ENCODE results near the gene SPOCD1.
A peak's percentile ranks its signal among the peaks of the same experiment; 100 is the strongest.

Gene SPOCD1

GRCh38 chr1:31753707-31754349 lies 62.0 kb downstream of the SPOCD1 start:
- no peak overlapping the region for H3K4me3 ChIP-seq (ENCODE audit: low read depth, low read length)
- DNase-seq (ENCODE audit: low read depth) = no peak
- TF ChIP-seq, protein P1, sequence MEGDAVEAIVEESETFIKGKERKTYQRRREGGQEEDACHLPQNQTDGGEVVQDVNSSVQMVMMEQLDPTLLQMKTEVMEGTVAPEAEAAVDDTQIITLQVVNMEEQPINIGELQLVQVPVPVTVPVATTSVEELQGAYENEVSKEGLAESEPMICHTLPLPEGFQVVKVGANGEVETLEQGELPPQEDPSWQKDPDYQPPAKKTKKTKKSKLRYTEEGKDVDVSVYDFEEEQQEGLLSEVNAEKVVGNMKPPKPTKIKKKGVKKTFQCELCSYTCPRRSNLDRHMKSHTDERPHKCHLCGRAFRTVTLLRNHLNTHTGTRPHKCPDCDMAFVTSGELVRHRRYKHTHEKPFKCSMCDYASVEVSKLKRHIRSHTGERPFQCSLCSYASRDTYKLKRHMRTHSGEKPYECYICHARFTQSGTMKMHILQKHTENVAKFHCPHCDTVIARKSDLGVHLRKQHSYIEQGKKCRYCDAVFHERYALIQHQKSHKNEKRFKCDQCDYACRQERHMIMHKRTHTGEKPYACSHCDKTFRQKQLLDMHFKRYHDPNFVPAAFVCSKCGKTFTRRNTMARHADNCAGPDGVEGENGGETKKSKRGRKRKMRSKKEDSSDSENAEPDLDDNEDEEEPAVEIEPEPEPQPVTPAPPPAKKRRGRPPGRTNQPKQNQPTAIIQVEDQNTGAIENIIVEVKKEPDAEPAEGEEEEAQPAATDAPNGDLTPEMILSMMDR (IDR thresholded peaks at IDR 0.05; ENCODE audit: insufficient read depth, low read depth, low read length, missing control alignments) = no peak

DNA sequence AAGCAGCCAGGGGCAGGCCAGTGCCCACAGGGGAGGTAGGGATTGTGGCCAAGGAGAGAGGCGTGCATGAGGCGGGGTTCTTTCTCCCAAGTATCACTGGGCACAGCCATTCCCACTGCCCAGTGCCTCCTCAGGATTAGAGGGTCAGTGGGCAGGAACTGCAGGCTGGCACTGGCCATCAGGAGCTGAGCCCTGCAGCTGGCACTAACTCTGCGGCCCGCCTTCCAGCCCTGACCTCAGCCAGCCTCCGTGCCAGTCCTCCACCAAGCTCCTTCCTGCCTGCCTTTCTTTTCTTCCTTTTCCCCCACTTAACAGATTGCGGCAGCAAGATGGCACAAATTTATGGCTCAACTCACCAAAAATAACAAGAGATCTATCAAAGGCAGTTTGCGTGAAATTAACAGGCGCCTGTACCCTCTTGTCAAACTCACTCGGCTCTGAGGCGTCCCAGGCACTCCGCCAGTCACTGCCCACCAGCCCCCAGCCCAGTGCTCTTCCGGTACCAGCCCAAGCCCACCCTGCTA lies 62.8 kb downstream of the SPOCD1 start:
- TF ChIP-seq, protein P1 (IDR thresholded peaks at IDR 0.05; ENCODE audit: insufficient read depth, low read depth, low read length, missing control alignments) = no peak
- DNase-seq (ENCODE audit: low read depth) = no peak
- H3K4me3 ChIP-seq (ENCODE audit: low read depth, low read length) = no peak overlapping the region

DNA sequence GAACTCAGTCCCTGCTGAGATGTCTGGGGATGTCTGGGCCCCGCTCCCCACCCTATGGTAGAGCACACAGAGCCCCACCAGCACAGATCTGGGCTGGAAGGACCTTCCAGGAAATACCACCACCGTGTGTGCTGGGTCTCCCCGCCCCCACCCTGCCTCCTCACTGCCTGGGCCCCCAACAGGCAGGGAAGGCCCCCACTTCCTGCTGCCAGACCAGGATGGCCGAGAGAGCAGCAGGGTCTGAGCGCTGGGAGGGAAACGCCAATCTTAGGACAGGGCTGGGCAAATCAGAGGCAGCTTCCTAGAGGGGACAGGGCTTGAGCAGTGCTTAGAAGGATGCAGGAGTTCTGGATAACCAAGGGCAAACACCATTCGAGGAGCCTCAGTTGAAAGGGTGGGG lies 63.6 kb downstream of the SPOCD1 start:
- no peak for DNase-seq (ENCODE audit: low read depth)
- TF ChIP-seq, protein P1 (IDR thresholded peaks at IDR 0.05; ENCODE audit: insufficient read depth, low read depth, low read length, missing control alignments) = no peak
- no peak overlapping the region for H3K4me3 ChIP-seq (ENCODE audit: low read depth, low read length)

DNA sequence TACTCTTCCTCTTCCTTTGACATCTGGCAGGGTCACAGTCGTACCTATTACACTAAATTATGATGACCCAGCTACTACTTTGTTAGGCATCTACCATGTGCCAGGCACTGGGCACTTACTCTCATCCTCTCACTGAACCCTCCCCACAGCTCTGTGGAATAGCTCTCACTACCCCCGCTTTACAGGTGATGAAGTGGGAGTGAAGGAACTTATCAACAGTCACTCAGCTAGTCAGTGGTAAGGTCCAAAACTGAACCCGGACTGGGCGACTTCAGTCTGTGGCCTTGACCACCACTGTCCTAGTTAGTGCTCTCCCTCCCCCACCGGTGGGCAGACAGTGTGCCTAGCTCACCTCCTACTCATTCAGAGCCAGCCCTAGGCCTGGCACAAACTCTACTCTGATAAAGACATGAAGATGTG lies 64.0 kb downstream of the SPOCD1 start:
- H3K4me3 ChIP-seq (ENCODE audit: low read depth, low read length) = no peak overlapping the region
- TF ChIP-seq, protein P1 (IDR thresholded peaks at IDR 0.05; ENCODE audit: insufficient read depth, low read depth, low read length, missing control alignments) = no peak
- no peak for DNase-seq (ENCODE audit: low read depth)

DNA sequence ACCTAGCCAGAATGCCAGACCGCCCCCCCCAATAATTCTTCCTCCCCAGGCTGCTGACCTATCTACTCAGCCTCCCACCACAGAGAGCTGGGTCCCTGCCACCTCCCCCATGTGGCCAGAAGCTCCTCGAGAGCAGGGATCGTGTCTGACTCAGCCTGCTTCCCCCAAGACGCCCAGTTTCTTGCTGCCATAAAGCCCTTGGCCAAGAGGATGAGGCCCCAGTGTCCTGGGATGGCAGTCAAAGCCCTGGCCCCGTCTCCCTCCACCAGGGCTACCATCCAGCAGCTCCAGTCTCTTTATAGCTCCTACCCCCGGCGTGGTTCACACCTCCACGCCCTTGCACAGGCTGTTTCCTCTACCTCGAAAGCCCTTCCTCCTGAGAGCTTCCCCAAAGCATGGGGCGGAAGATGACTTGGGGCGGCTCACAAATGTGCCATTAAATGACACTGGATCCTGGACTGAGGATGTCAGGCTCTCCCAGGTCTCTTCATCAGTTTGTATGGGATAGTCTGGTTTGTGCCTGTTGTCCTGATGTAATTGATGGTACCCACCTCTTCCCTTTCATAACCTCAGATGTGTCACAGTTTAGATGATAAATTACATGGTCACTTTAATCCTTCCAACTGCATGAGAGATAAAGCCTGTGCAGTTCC lies 64.8 kb downstream of the SPOCD1 start:
- TF ChIP-seq, protein P1 (IDR thresholded peaks at IDR 0.05; ENCODE audit: insufficient read depth, low read depth, low read length, missing control alignments) = no peak
- no peak overlapping the region for H3K4me3 ChIP-seq (ENCODE audit: low read depth, low read length)
- peak; percentile 13 for DNase-seq (ENCODE audit: low read depth)

DNA sequence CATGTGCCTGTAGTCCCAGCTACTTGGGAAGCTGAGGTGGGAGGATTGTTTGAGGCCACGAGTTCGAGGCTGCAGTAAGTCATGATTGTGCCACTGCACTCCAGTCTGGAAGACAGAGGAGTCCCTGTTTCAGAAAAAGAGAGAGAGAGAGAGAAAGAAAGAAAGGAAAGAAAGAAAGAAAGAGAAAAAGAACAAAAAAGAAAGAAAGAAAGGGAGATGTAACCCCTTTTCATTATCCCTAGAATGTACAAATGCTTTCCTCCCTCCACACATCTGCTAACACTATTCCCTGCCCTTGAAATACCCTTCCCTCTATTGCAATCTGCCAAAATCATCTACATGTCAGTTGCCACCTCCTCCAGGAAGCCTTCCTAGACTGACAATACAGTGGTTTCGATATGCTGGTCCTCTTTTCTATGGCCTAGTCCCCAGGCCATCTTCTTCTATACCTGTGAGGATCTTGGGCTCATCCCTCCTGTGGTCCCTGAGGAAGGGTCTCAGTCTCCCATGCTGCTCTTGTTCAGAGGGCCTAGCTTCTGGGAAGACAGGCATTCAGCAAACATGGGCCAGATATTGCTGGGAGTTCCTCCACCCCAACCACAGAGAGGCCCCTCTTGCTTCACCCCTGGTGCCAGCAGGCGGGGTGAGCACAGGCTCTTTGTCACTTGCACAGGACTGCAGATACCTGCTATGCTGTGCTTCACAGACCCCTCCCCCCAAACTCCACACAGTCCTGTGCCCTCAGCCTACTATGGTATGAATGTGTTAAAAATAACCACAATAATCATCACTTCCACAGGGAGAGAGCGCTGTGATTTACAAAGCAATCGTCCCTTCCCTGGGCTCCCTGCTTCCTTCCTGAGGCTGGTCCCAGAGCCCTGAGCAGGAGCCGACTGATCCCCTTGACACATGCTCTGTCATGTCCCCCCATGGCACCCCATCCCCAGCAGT lies 65.8 kb downstream of the SPOCD1 start:
- H3K4me3 ChIP-seq (ENCODE audit: low read depth, low read length) = no peak overlapping the region
- TF ChIP-seq, protein P1 (IDR thresholded peaks at IDR 0.05; ENCODE audit: insufficient read depth, low read depth, low read length, missing control alignments) = no peak

More for the DNA sequence above, 65.8 kb downstream of the SPOCD1 start:
- DNase-seq (ENCODE audit: low read depth) = no peak

All from GM12865 (cell line).